ENCODE results near the gene HOOK1.
"Not testable (repeated sequence)": the region's sequence is repeated elsewhere in the genome, so short reads cannot be mapped to it uniquely, and the experiment has no call there.

HOOK1 gene

GRCh38 chr1:59892841-59893811 is 78.4 kb downstream of the HOOK1 start:
- no peak for DNase-seq

GRCh38 chr1:59897165-59897564 is 82.4 kb downstream of the HOOK1 start:
- no peak for DNase-seq

GRCh38 chr1:59898927-59899326 is 84.2 kb downstream of the HOOK1 start:
- DNase-seq = no peak

GRCh38 chr1:59900640-59901039 is 85.9 kb downstream of the HOOK1 start:
- DNase-seq = no peak

GRCh38 chr1:59901770-59902388 is 87.1 kb downstream of the HOOK1 start:
- DNase-seq = no peak

GRCh38 chr1:59903141-59903754 is 88.5 kb downstream of the HOOK1 start:
- DNase-seq = peak in 1 of 2 donors; percentile 14

GRCh38 chr1:59906931-59907330 is 92.2 kb downstream of the HOOK1 start:
- no peak for DNase-seq

- DNase-seq = no peak
Measured at GRCh38 chr1:59908084-59908483, 93.3 kb downstream of the HOOK1 start.

- DNase-seq = no peak
Measured at GRCh38 chr1:59908682-59909081, 93.9 kb downstream of the HOOK1 start.

- not testable (repeated sequence) for DNase-seq
Measured at GRCh38 chr1:59914791-59915286, 100.1 kb downstream of the HOOK1 start.

GRCh38 chr1:59915516-59915915 is 100.8 kb downstream of the HOOK1 start:
- DNase-seq = no peak

- no peak for DNase-seq
Measured at GRCh38 chr1:59917026-59917784, 102.5 kb downstream of the HOOK1 start.

GRCh38 chr1:59917785-59918180 is 103.0 kb downstream of the HOOK1 start:
- no peak for DNase-seq

- no peak for DNase-seq
Measured at GRCh38 chr1:59919746-59920145, 105.0 kb downstream of the HOOK1 start.

- not testable (repeated sequence) for DNase-seq
Measured at GRCh38 chr1:59921258-59921899, 106.6 kb downstream of the HOOK1 start.

GRCh38 chr1:59924653-59925052 is 109.9 kb downstream of the HOOK1 start:
- DNase-seq = no peak

Data from CD4-positive, alpha-beta T cell treated with Interferon alpha-2 for 1 hour (primary cell).